ENCODE data around the gene SLC38A11. TPM values are rescaled to one million over a fixed set of nuclear protein-coding genes. Genes with fewer than 3 reads are reported as not detected.

The SLC38A11 gene
- total and polyA plus RNA-seq, 2 of the 13 experiments (the other 11 are each of a cell fraction or from before 2014, with no cell fraction given) = 14.0 to 14.3 TPM

DNA sequence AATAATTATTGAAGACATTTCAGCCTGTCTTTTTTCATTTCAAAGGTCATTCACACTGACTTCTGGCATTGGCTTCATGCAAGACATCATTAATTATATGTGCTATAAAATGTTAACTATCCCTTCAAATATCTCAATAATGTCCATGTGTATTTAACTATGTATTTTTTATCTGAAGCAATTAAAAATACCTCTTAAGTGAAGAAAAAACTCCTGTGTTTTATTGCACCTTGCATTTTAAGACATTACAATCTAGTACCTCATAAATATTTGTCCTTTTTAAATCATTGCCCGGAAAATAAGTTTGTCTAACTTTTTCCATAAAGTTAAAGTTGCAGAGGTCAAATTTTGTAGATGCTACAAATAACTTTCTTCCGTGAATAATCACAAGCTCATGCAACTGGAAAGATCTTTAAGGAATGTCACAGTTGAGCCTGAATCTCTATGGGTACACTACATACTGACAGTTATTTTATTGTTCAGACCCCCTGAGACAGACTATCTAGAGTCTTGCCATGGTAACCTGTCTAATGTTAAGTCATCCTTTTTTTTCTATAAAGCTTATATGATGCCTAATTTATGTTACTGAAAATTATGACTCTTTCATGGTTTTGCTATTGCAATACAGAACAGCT is 75.3 kb downstream of the SLC38A11 start:
- no peaks in the 10 kb centered on the region for H3K9me3 ChIP-seq (ENCODE audit: low read length)
- H3K27me3 ChIP-seq (ENCODE audit: control insufficient read depth in 1 of 2, insufficient read depth in 2 of 2, low read length in 2 of 2) = no peaks in the 10 kb centered on the region
- peak overlapping the region; percentile 83 for H3K27ac ChIP-seq (ENCODE audit: extremely low read length, insufficient read depth, low read length)
- no peak overlapping the region for H3K4me3 ChIP-seq (replicated peaks in 1 of 3; ENCODE audit: insufficient read depth in 1 of 3, low read depth in 2 of 3, low read length in 3 of 3)
- in situ Hi-C loops (cut with HindIII; ENCODE audit: extremely low pct_ligation_motif_present, low pct_unique_long_range_greater_than_20kb) (no loop called here), intact Hi-C loops (cut with micrococcal nuclease; ENCODE audit: unreplicated experiment) (loop anchor here (5.0 kb wide), 1 partner anchor 32 kb away; no protein-coding TSS in a partner anchor)
- H3K4me2 ChIP-seq (ENCODE audit: low read depth, low read length) = no peak overlapping the region
- no peak for FAIRE-seq
- no peak for DNase-seq (ENCODE audit: low spot score)
- no TSS peak for BruUV-seq (replicated peaks)
- peaks cover 75% of the 10 kb centered on the region for H3K4me1 ChIP-seq (ENCODE audit: insufficient read depth, low read length)
- H3K79me2 ChIP-seq (ENCODE audit: insufficient read depth, low read length) = peaks cover 2% of the 10 kb centered on the region
- H3K9ac ChIP-seq (ENCODE audit: insufficient read depth, low read depth, low read length) = no peak overlapping the region
- CTCF ChIA-PET (ENCODE audit: low intra/inter-chr PET ratio, low total read pairs) = no interaction called here
- POLR2A ChIA-PET = interaction anchor here (1.7 kb wide), 1 partner anchor 38 kb away, joined by 5 read pairs; the partner anchor contains the start of gene COBLL1
- no peak overlapping the region for H2AFZ ChIP-seq (ENCODE audit: low read length)
- no peak for ATAC-seq
- no peaks in the 10 kb centered on the region for H4K20me1 ChIP-seq (ENCODE audit: insufficient read depth, low read length)
- 92% methylated on average over 2 of the region's 2 CpGs for WGBS (ENCODE audit: low lambda C conversion rate)
- H3K36me3 ChIP-seq (replicated peaks in 1 of 2; ENCODE audit: control insufficient read depth in 1 of 2, insufficient read depth in 2 of 2, low read length in 2 of 2) = no peaks in the 10 kb centered on the region
- TF ChIP-seq, protein P1, sequence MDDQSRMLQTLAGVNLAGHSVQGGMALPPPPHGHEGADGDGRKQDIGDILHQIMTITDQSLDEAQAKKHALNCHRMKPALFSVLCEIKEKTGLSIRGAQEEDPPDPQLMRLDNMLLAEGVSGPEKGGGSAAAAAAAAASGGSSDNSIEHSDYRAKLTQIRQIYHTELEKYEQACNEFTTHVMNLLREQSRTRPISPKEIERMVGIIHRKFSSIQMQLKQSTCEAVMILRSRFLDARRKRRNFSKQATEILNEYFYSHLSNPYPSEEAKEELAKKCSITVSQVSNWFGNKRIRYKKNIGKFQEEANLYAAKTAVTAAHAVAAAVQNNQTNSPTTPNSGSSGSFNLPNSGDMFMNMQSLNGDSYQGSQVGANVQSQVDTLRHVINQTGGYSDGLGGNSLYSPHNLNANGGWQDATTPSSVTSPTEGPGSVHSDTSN (CRISPR knock-in tag; IDR thresholded peaks at IDR 0.05; ENCODE audit: borderline replicate concordance) = no peak
- TF ChIP-seq HINFP (CRISPR knock-in tag; IDR thresholded peaks at IDR 0.05; ENCODE audit: low read depth) = no peak
- no peak for TF ChIP-seq ISX (CRISPR knock-in tag; conservative IDR thresholded peaks at IDR 0.05)
- TF ChIP-seq SNAI1 (CRISPR knock-in tag; IDR thresholded peaks at IDR 0.05; ENCODE audit: borderline replicate concordance) = no peak
- TF ChIP-seq ZNF800 (CRISPR knock-in tag; IDR thresholded peaks at IDR 0.05) = no peak
- TF ChIP-seq ZNF749 (CRISPR knock-in tag; IDR thresholded peaks at IDR 0.05; ENCODE audit: borderline replicate concordance) = no peak
- TF ChIP-seq ZBTB44 (CRISPR knock-in tag; IDR thresholded peaks at IDR 0.05) = no peak
- TF ChIP-seq, protein P2, sequence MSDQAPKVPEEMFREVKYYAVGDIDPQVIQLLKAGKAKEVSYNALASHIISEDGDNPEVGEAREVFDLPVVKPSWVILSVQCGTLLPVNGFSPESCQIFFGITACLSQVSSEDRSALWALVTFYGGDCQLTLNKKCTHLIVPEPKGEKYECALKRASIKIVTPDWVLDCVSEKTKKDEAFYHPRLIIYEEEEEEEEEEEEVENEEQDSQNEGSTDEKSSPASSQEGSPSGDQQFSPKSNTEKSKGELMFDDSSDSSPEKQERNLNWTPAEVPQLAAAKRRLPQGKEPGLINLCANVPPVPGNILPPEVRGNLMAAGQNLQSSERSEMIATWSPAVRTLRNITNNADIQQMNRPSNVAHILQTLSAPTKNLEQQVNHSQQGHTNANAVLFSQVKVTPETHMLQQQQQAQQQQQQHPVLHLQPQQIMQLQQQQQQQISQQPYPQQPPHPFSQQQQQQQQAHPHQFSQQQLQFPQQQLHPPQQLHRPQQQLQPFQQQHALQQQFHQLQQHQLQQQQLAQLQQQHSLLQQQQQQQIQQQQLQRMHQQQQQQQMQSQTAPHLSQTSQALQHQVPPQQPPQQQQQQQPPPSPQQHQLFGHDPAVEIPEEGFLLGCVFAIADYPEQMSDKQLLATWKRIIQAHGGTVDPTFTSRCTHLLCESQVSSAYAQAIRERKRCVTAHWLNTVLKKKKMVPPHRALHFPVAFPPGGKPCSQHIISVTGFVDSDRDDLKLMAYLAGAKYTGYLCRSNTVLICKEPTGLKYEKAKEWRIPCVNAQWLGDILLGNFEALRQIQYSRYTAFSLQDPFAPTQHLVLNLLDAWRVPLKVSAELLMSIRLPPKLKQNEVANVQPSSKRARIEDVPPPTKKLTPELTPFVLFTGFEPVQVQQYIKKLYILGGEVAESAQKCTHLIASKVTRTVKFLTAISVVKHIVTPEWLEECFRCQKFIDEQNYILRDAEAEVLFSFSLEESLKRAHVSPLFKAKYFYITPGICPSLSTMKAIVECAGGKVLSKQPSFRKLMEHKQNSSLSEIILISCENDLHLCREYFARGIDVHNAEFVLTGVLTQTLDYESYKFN (CRISPR knock-in tag; conservative IDR thresholded peaks at IDR 0.05) = no peak
- TF ChIP-seq, protein P3, sequence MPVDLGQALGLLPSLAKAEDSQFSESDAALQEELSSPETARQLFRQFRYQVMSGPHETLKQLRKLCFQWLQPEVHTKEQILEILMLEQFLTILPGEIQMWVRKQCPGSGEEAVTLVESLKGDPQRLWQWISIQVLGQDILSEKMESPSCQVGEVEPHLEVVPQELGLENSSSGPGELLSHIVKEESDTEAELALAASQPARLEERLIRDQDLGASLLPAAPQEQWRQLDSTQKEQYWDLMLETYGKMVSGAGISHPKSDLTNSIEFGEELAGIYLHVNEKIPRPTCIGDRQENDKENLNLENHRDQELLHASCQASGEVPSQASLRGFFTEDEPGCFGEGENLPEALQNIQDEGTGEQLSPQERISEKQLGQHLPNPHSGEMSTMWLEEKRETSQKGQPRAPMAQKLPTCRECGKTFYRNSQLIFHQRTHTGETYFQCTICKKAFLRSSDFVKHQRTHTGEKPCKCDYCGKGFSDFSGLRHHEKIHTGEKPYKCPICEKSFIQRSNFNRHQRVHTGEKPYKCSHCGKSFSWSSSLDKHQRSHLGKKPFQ (CRISPR knock-in tag; IDR thresholded peaks at IDR 0.05; ENCODE audit: insufficient replicate concordance) = no peak
- TF ChIP-seq GTF2F1 (IDR thresholded peaks at IDR 0.05; ENCODE audit: low read length) = no peak
- no peak for TF ChIP-seq ZSCAN30 (CRISPR knock-in tag; IDR thresholded peaks at IDR 0.05)

Data from HepG2 (cell line).